Endothelial cell of umbilical vein (primary cell): ENCODE results near the gene ZNF783. TPM values are rescaled to one million over a fixed set of nuclear protein-coding genes. Genes with fewer than 3 reads are reported as not detected.

Experiments used
- BruUV-seq: library from RNA; stranded (reverse); fragments of 400-500 nt; replicated peaks from 2 replicates; lab custom pipeline; 2021; lab: Mats Ljungman, UMichigan
- CTCF ChIA-PET: fragments of 300-600, 350-600 bp; sonication (Branson Sonifier 250); formaldehyde crosslinking; loops from one replicate; lab custom pipeline; 2021; ENCODE audit warnings: antibody characterized with exemption, inconsistent platforms; lab: Charles Lee
- POLR2A ChIA-PET: fragments of 300-600, 350-600 bp; sonication (Branson Sonifier 250); formaldehyde crosslinking; loops from one replicate; lab custom pipeline; 2021; ENCODE audit warnings: antibody characterized with exemption, inconsistent platforms; lab: Charles Lee
- DNase-seq: peaks from one replicate; pipeline ENCODE4 v3.0.0-alpha.2; 2011; ENCODE audit warnings: low read depth, low spot score
- FAIRE-seq: peaks from 2 replicates; lab custom pipeline; 2011; peaks lifted over from hg19 to GRCh38; lab: Jason Lieb, UNC
- H2AFZ ChIP-seq: 2 replicates; pipeline ENCODE4 v1.6.0; 2012; ENCODE audit warnings: low read depth, low read length, control low read depth, inconsistent platforms
- H3K27ac ChIP-seq: 2 replicates; pipeline ENCODE4 v1.5.1; 2011; ENCODE audit warnings: low read depth, mild to moderate bottlenecking, control low read depth, low read length, moderate library complexity; ENCODE audit not compliant: insufficient read depth
- H3K27me3 ChIP-seq, 2 experiments: 2 replicates each; pipeline versions ENCODE4 v1.6.0 to v1.6.1; 2011; ENCODE audit warnings: low read length in 2 of 2, mixed read lengths in 1 of 2; ENCODE audit not compliant: control insufficient read depth in 2 of 2, insufficient read depth in 2 of 2
- H3K36me3 ChIP-seq, 2 experiments: 2 replicates in 1 of 2; 3 replicates in 1 of 2; pipeline ENCODE4 v1.5.1; 2011; ENCODE audit warnings: low read length in 2 of 2, mild to moderate bottlenecking in 1 of 2, moderate library complexity in 1 of 2; ENCODE audit not compliant: control insufficient read depth in 2 of 2, insufficient read depth in 2 of 2; ENCODE audit errors: extremely low read depth in 1 of 2
- H3K4me1 ChIP-seq: 3 replicates; pipeline ENCODE4 v1.5.1; 2011; ENCODE audit warnings: mild to moderate bottlenecking, low read length; ENCODE audit not compliant: control insufficient read depth, insufficient read depth; ENCODE audit errors: extremely low read depth
- H3K4me2 ChIP-seq: 2 replicates; pipeline ENCODE4 v1.6.1; 2011; ENCODE audit warnings: low read length, control low read depth, mixed read lengths; ENCODE audit not compliant: insufficient read depth
- H3K4me3 ChIP-seq, 3 experiments: fragments of 200-600 bp in 1 of 3; sonication (generic), shearing (Covaris generic) in 1 of 3; replicated peaks in 1 of 3; 2 replicates each; pipeline ENCODE4 v1.5.1; 2011 to 2016; ENCODE audit warnings: control low read depth in 3 of 3, low read length in 3 of 3, mild to moderate bottlenecking in 2 of 3, inconsistent platforms in 1 of 3, low read depth in 1 of 3, moderate library complexity in 1 of 3; ENCODE audit not compliant: insufficient read depth in 1 of 3
- H3K79me2 ChIP-seq: 2 replicates; pipeline ENCODE4 v1.6.0; 2012; ENCODE audit warnings: low read length, inconsistent platforms; ENCODE audit not compliant: control insufficient read depth, insufficient read depth
- H3K9ac ChIP-seq: replicated peaks from 2 replicates; pipeline ENCODE3; 2011; ENCODE audit warnings: low read length, control low read depth; ENCODE audit not compliant: insufficient read depth; ENCODE audit errors: extremely low read depth
- H3K9me1 ChIP-seq: replicated peaks from 3 replicates; pipeline ENCODE4 v1.6.0; 2011; ENCODE audit warnings: mild to moderate bottlenecking, low read length; ENCODE audit not compliant: control insufficient read depth, insufficient read depth; ENCODE audit errors: extremely low read depth
- H3K9me3 ChIP-seq: replicated peaks from 2 replicates; pipeline ENCODE4 v1.5.1; 2012; ENCODE audit warnings: low read length, inconsistent platforms; ENCODE audit not compliant: control insufficient read depth, insufficient read depth
- H4K20me1 ChIP-seq: replicated peaks from 2 replicates; pipeline ENCODE3; 2011; ENCODE audit warnings: mild to moderate bottlenecking, low read length; ENCODE audit not compliant: control insufficient read depth, insufficient read depth; ENCODE audit errors: extremely low read depth
- EZH2 ChIP-seq: IDR thresholded peaks from 2 replicates; pipeline ENCODE4 v1.6.1; 2012; ENCODE audit warnings: borderline replicate concordance, low read depth, mild to moderate bottlenecking, moderate library complexity, low read length, inconsistent platforms; ENCODE audit not compliant: severe bottlenecking
- FOS ChIP-seq: IDR thresholded peaks from 2 replicates; pipeline ENCODE4 v1.6.1; 2011; ENCODE audit warnings: mild to moderate bottlenecking, low read length, moderate library complexity, borderline replicate concordance; ENCODE audit not compliant: insufficient read depth
- GATA2 ChIP-seq: IDR thresholded peaks from 2 replicates; pipeline ENCODE4 v1.7.0; 2011; ENCODE audit warnings: low read depth, mild to moderate bottlenecking, moderate library complexity, mixed read lengths, low read length; ENCODE audit not compliant: insufficient read length, insufficient read depth
- JUN ChIP-seq: IDR thresholded peaks from 2 replicates; pipeline ENCODE4 v1.6.1; 2011; ENCODE audit warnings: borderline replicate concordance, low read depth; ENCODE audit not compliant: insufficient read length, insufficient read depth
- MAX ChIP-seq: IDR thresholded peaks from 2 replicates; pipeline ENCODE4 v1.6.1; 2011; ENCODE audit not compliant: insufficient read depth, insufficient read length
- MYC ChIP-seq: IDR thresholded peaks from one replicate; pipeline ENCODE4 v1.6.1; 2011; ENCODE audit warnings: mild to moderate bottlenecking, low read depth, low read length
- POLR2A ChIP-seq: IDR thresholded peaks from 2 replicates; pipeline ENCODE4 v1.6.1; 2012; ENCODE audit warnings: low read depth, mild to moderate bottlenecking, control low read depth, low read length
- POLR2AphosphoS5 ChIP-seq: IDR thresholded peaks from 2 replicates; pipeline ENCODE4 v1.6.1; 2012; ENCODE audit warnings: low read depth, mild to moderate bottlenecking, control low read depth, low read length, moderate library complexity; ENCODE audit not compliant: insufficient read depth
- dilution Hi-C: fragments of 300-500 bp; cut with MboI; formaldehyde crosslinking; loops from one replicate; pipeline ENCODE4 v1.15.0; 2019; ENCODE audit warnings: low sequenced_read_pairs; ENCODE audit not compliant: extremely low pct_ligation_motif_present
- intact Hi-C: fragments of 100-400 bp; cut with micrococcal nuclease; formaldehyde crosslinking; loops from one replicate; pipeline ENCODE4 v1.10.0; 2022
- polyA plus RNA-seq, 4 experiments: library from polyadenylated mRNA; depleted of rRNA in 3 of 4; stranded (reverse) in 3 of 4; unstranded in 1 of 4; fragments of >200 nt; gene quantifications; 2 replicates each; pipeline versions ENCODE4 v1.2.1 to v1.2.3, GENCODE V29; 2011 to 2012; ENCODE audit warnings: missing spikeins in 1 of 4
- total RNA-seq: library from RNA; stranded (reverse); gene quantifications from 2 replicates; pipeline ENCODE4 v1.2.3, GENCODE V29; 2021
- TF ChIP-seq, protein P1 (sequence below), 2 donors: IDR thresholded peaks; 1 replicate in 1 of 2; 2 replicates in 1 of 2; pipeline ENCODE4 v1.5.1; 2011; ENCODE audit warnings: low read length in 2 of 2, mild to moderate bottlenecking in 2 of 2, moderate library complexity in 2 of 2, control low read depth in 1 of 2, inconsistent platforms in 1 of 2, low read depth in 1 of 2; ENCODE audit not compliant: insufficient read depth in 1 of 2; ENCODE audit errors: extremely low read depth in 1 of 2

The ZNF783 gene
- total and polyA plus RNA-seq, 2 donors (not counting 3 experiments of a cell fraction or from before 2014, with no cell fraction given), result 7.3 to 9.8 TPM

GRCh38 chr7:149296368-149296767 lies 34.4 kb downstream of the ZNF783 start:
- dilution Hi-C loops (no loop called here), intact Hi-C loops (no loop called here)
- Histone ChIP-seq H3K27ac (no peak overlapping the region), H3K4me1 (no peaks in the 10 kb centered on the region), H4K20me1 (no peaks in the 10 kb centered on the region), H3K9me1 (no peaks in the 10 kb centered on the region), H3K27me3 (peaks cover 0 to under 1% of the 10 kb centered on the region in 2 experiments), H3K9me3 (no peaks in the 10 kb centered on the region), H3K4me2 (no peak overlapping the region), H3K9ac (no peak overlapping the region), H2AFZ (no peak overlapping the region), H3K36me3 (no peaks in the 10 kb centered on the region), H3K79me2 (no peaks in the 10 kb centered on the region), H3K4me3 (no peak overlapping the region)
- DNase-seq (no peak), FAIRE-seq (no peak)
- CTCF ChIA-PET, result interaction anchor here (1.4 kb wide), 1 partner anchor 14 kb away, joined by 4 read pairs; no protein-coding TSS in a partner anchor
- BruUV-seq, result no TSS peak
- POLR2A ChIA-PET, result no interaction called here
- TF ChIP-seq JUN (no peak), EZH2 (no peak), MAX (no peak), GATA2 (no peak), POLR2AphosphoS5 (no peak), MYC (no peak), POLR2A (no peak), FOS (no peak)
- TF ChIP-seq, protein P1, sequence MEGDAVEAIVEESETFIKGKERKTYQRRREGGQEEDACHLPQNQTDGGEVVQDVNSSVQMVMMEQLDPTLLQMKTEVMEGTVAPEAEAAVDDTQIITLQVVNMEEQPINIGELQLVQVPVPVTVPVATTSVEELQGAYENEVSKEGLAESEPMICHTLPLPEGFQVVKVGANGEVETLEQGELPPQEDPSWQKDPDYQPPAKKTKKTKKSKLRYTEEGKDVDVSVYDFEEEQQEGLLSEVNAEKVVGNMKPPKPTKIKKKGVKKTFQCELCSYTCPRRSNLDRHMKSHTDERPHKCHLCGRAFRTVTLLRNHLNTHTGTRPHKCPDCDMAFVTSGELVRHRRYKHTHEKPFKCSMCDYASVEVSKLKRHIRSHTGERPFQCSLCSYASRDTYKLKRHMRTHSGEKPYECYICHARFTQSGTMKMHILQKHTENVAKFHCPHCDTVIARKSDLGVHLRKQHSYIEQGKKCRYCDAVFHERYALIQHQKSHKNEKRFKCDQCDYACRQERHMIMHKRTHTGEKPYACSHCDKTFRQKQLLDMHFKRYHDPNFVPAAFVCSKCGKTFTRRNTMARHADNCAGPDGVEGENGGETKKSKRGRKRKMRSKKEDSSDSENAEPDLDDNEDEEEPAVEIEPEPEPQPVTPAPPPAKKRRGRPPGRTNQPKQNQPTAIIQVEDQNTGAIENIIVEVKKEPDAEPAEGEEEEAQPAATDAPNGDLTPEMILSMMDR (IDR thresholded peaks at IDR 0.05; ENCODE audit: extremely low read depth in 1 of 2, insufficient read depth in 1 of 2, low read depth in 1 of 2, low read length in 2 of 2), result no peak
